Measurements from ENCODE around the gene MAPK10. TPM values are rescaled to one million over a fixed set of nuclear protein-coding genes. Genes with fewer than 3 reads are reported as not detected.

Gene MAPK10
- total and polyA plus RNA-seq, 2 of the 8 experiments (the other 6 are each of a cell fraction or from before 2014, with no cell fraction given) = 2.5 to 3.1 TPM

DNA sequence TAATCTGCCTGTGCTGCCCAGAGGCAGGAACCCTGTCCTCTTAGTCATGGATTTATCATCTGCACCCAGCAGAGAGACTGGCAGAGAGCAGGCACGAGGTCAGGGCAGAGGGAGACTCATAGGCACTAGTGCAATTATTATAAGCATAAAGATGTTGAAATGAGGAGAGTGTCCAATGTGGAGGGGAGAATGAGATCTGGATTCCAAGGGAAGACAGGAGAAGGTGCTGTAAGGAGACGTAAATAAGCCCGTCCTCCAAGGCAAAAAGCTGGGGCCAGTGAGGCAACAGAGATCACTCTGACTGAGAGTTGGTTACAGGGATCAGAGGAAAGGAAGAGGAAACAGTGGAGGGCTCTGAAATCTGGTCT is 406.2 kb downstream of the MAPK10 start:
- H2BK12ac ChIP-seq (ENCODE audit: low read depth, low read length) = no peak overlapping the region; the same call in 1 of the 2 replicates
- H3K56ac ChIP-seq (replicated peaks; ENCODE audit: insufficient read length, low read depth, low read length) = no peak overlapping the region
- no peaks in the 10 kb centered on the region for H3K9me3 ChIP-seq (ENCODE audit: insufficient read depth in 2 of 2, low read depth in 1 of 2, low read length in 1 of 2)
- H4K5ac ChIP-seq (ENCODE audit: insufficient read length, low read depth, low read length) = no peak overlapping the region
- no peak overlapping the region for H2AK5ac ChIP-seq (ENCODE audit: low read depth, low read length)
- H4K8ac ChIP-seq (ENCODE audit: extremely low read depth, insufficient read depth, low read length) = no peak overlapping the region
- 41% methylated on average over 3 of the region's 3 CpGs; no CpG with 5 or more reads in 1 of the 2 experiments for WGBS, 2 experiments (ENCODE audit: extremely low coverage in 1 of 2, insufficient coverage in 1 of 2, insufficient read length in 1 of 2, insufficient replicate concordance in 2 of 2, low coverage in 1 of 2, low lambda C conversion rate in 2 of 2, missing lambda C conversion rate in 1 of 2)
- no peak overlapping the region for H3K14ac ChIP-seq (ENCODE audit: insufficient read length)
- no peaks in the 10 kb centered on the region for H3K23me2 ChIP-seq (ENCODE audit: low read depth, low read length)
- no peaks in the 10 kb centered on the region for H3K79me1 ChIP-seq (ENCODE audit: low read depth, low read length)
- H3K4me1 ChIP-seq (replicated peaks in 1 of 4; ENCODE audit: control insufficient read depth in 3 of 4, insufficient read depth in 4 of 4, low read length in 3 of 4) = peaks cover 0 to 17% (median 5%) of the 10 kb centered on the region in 4 experiments; a peak in 5 of 7 replicates
- no peak overlapping the region for H3K9ac ChIP-seq (replicated peaks in 1 of 4; ENCODE audit: extremely low read depth in 1 of 4, low read depth in 3 of 4, low read length in 3 of 4)
- peak overlapping the region; percentile 97 for H2AFZ ChIP-seq (ENCODE audit: low read length)
- H3K4me3 ChIP-seq (ENCODE audit: extremely low read depth in 1 of 4, insufficient read depth in 2 of 4, low read depth in 3 of 4, low read length in 4 of 4) = no peak overlapping the region
- no peak for TF ChIP-seq CTBP2 (IDR thresholded peaks at IDR 0.05; ENCODE audit: borderline replicate concordance, insufficient read depth, insufficient read length, low read length)
- TF ChIP-seq SP2 (IDR thresholded peaks at IDR 0.05; ENCODE audit: low read length) = no peak
- TF ChIP-seq SAP30 (IDR thresholded peaks at IDR 0.05; ENCODE audit: insufficient read depth, insufficient replicate concordance, low read length) = no peak
- TF ChIP-seq POLR2A (IDR thresholded peaks at IDR 0.05; ENCODE audit: control extremely low read depth in 1 of 2, low read depth in 2 of 2, low read length in 2 of 2) = no peak
- TF ChIP-seq BRCA1 (IDR thresholded peaks at IDR 0.05; ENCODE audit: low read depth, low read length) = no peak
- TF ChIP-seq JUN (IDR thresholded peaks at IDR 0.05; ENCODE audit: low read depth, low read length) = no peak
- TF ChIP-seq ASH2L (IDR thresholded peaks at IDR 0.05; ENCODE audit: low read length) = no peak
- TF ChIP-seq SP1 (IDR thresholded peaks at IDR 0.05; ENCODE audit: low read depth, low read length) = no peak
- TF ChIP-seq, protein P1, sequence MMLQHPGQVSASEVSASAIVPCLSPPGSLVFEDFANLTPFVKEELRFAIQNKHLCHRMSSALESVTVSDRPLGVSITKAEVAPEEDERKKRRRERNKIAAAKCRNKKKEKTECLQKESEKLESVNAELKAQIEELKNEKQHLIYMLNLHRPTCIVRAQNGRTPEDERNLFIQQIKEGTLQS (IDR thresholded peaks at IDR 0.05; ENCODE audit: insufficient read depth, low read depth, low read length) = no peak
- TF ChIP-seq KDM1A (IDR thresholded peaks at IDR 0.05; ENCODE audit: borderline replicate concordance, low read length) = no peak
- 0 out of 2 replicates have a peak overlapping the region, but pooled peaks have one; percentile 5 for H3K27ac ChIP-seq (ENCODE audit: low read depth, low read length)
- FAIRE-seq = no peak
- no peak overlapping the region for H4K91ac ChIP-seq (replicated peaks; ENCODE audit: insufficient read length, low read length)
- H3K4ac ChIP-seq (replicated peaks; ENCODE audit: insufficient read length, low read depth, low read length) = no peak overlapping the region
- no peak overlapping the region for H3K23ac ChIP-seq (ENCODE audit: insufficient read length)
- DNase-seq (ENCODE audit: low read depth in 1 of 2, low spot score in 2 of 2) = no peak
- H2BK15ac ChIP-seq (ENCODE audit: low read length) = no peak overlapping the region
- no peaks in the 10 kb centered on the region for H3K27me3 ChIP-seq (replicated peaks in 1 of 4; ENCODE audit: control insufficient read depth in 3 of 4, extremely low read depth in 1 of 4, insufficient read depth in 3 of 4, low read length in 3 of 4)
- 0 out of 2 replicates have a peak overlapping the region, but pooled peaks have one; percentile 1 for H3K18ac ChIP-seq (ENCODE audit: extremely low read depth, low read length)
- CTCF ChIA-PET (ENCODE audit: partially characterized antibody) = interaction anchor here (0.8 to 1.3 kb wide), 4 partner anchors 15 to 156 kb away, joined by 3 to 4 read pairs (median 3); no protein-coding TSS in a partner anchor
- no peaks in the 10 kb centered on the region; a peak in 1 of 8 replicates for H3K36me3 ChIP-seq (ENCODE audit: control insufficient read depth in 2 of 4, insufficient read depth in 4 of 4, low read length in 3 of 4)
- POLR2A ChIA-PET (ENCODE audit: partially characterized antibody) = interaction anchor here (1.4 kb wide), 1 partner anchor 11 kb away, joined by 5 read pairs; no protein-coding TSS in a partner anchor
- no peak overlapping the region for H2BK20ac ChIP-seq (ENCODE audit: low read length)
- no peak overlapping the region for H2BK120ac ChIP-seq (replicated peaks; ENCODE audit: low read depth, low read length)
- 0 out of 2 replicates have a peak overlapping the region, but pooled peaks have one; percentile 9 for H2BK5ac ChIP-seq (ENCODE audit: low read depth, low read length)
- H4K20me1 ChIP-seq (replicated peaks in 1 of 2; ENCODE audit: control insufficient read depth in 1 of 2, insufficient read depth in 2 of 2, low read length in 2 of 2) = no peaks in the 10 kb centered on the region
- H3K79me2 ChIP-seq (ENCODE audit: control insufficient read depth in 1 of 2, insufficient read depth in 2 of 2, low read length in 2 of 2) = no peaks in the 10 kb centered on the region
- H3K4me2 ChIP-seq (ENCODE audit: insufficient read depth in 1 of 2, low read depth in 2 of 2, low read length in 2 of 2) = peak overlapping the region in 1 of 2 experiments; percentile 27; a peak in 2 of 4 replicates
